ENCODE data around the gene DMRTA2. TPM values are rescaled to one million over a fixed set of nuclear protein-coding genes. Genes with fewer than 3 reads are reported as not detected.
"Not testable (repeated sequence)": the region's sequence is repeated elsewhere in the genome, so short reads cannot be mapped to it uniquely, and the experiment has no call there.

Gene DMRTA2
- total RNA-seq, 2 donors from 2014 or later = 0.28 to 0.41 TPM

- no peak overlapping the region for H3K27ac ChIP-seq
- H3K4me3 ChIP-seq = no peak overlapping the region
- ATAC-seq (ENCODE audit: insufficient number of reproducible peaks, low FRiP score, low read depth) = no peak
- H3K36me3 ChIP-seq = no peaks in the 10 kb centered on the region
- H3K9me3 ChIP-seq = peaks cover 3% of the 10 kb centered on the region
- DNase-seq (ENCODE audit: low spot score) = no peak
- no peak for TF ChIP-seq CTCF (IDR thresholded peaks at IDR 0.05)
- H3K4me1 ChIP-seq (ENCODE audit: control insufficient read depth in 1 of 2, low read depth in 2 of 2) = peaks cover 13 to 22% of the 10 kb centered on the region in 2 donors
- peaks cover 12% of the 10 kb centered on the region for H3K27me3 ChIP-seq (replicated peaks; ENCODE audit: insufficient read depth)
Observed at GRCh38 chr1:50412813-50413476, 10.3 kb downstream of the DMRTA2 start.

- H3K27me3 ChIP-seq (replicated peaks; ENCODE audit: insufficient read depth) = no peaks in the 10 kb centered on the region
- ATAC-seq (ENCODE audit: insufficient number of reproducible peaks, low FRiP score, low read depth) = no peak
- no peak for TF ChIP-seq CTCF (IDR thresholded peaks at IDR 0.05)
- H3K4me1 ChIP-seq (ENCODE audit: control insufficient read depth in 1 of 2, low read depth in 2 of 2) = no peaks in the 10 kb centered on the region
- no peak overlapping the region for H3K27ac ChIP-seq
- H3K36me3 ChIP-seq = no peaks in the 10 kb centered on the region
- DNase-seq (ENCODE audit: low spot score) = no peak
- no peaks in the 10 kb centered on the region for H3K9me3 ChIP-seq
- no peak overlapping the region for H3K4me3 ChIP-seq
Observed at GRCh38 chr1:50405814-50406213, 17.4 kb downstream of the DMRTA2 start.

GRCh38 chr1:50393522-50394120 lies 29.6 kb downstream of the DMRTA2 start:
- no peak for TF ChIP-seq CTCF (IDR thresholded peaks at IDR 0.05)
- Histone ChIP-seq H3K27me3 (replicated peaks; ENCODE audit: insufficient read depth) (peaks cover 6% of the 10 kb centered on the region), H3K4me3 (no peak overlapping the region), H3K9me3 (no peaks in the 10 kb centered on the region), H3K27ac (no peak overlapping the region), H3K4me1 (ENCODE audit: control insufficient read depth in 1 of 2, low read depth in 2 of 2) (no peaks in the 10 kb centered on the region), H3K36me3 (no peaks in the 10 kb centered on the region)
- DNase-seq (ENCODE audit: low spot score) = no peak
- no peak for ATAC-seq (ENCODE audit: insufficient number of reproducible peaks, low FRiP score, low read depth)

GRCh38 chr1:50381551-50381950 lies 41.7 kb downstream of the DMRTA2 start:
- DNase-seq (ENCODE audit: low spot score); H3K27me3 ChIP-seq (replicated peaks; ENCODE audit: insufficient read depth); H3K4me3 ChIP-seq; H3K4me1 ChIP-seq (ENCODE audit: control insufficient read depth in 1 of 2, low read depth in 2 of 2); H3K36me3 ChIP-seq; H3K27ac ChIP-seq; H3K9me3 ChIP-seq; ATAC-seq (ENCODE audit: insufficient number of reproducible peaks, low FRiP score, low read depth): not testable (repeated sequence)

GRCh38 chr1:50378770-50379169 lies 44.5 kb downstream of the DMRTA2 start:
- no peak for ATAC-seq (ENCODE audit: insufficient number of reproducible peaks, low FRiP score, low read depth)
- no peaks in the 10 kb centered on the region for H3K4me1 ChIP-seq (ENCODE audit: control insufficient read depth in 1 of 2, low read depth in 2 of 2)
- H3K36me3 ChIP-seq = no peaks in the 10 kb centered on the region
- no peaks in the 10 kb centered on the region for H3K9me3 ChIP-seq
- no peaks in the 10 kb centered on the region for H3K27me3 ChIP-seq (replicated peaks; ENCODE audit: insufficient read depth)
- no peak overlapping the region for H3K27ac ChIP-seq
- no peak for DNase-seq (ENCODE audit: low spot score)
- TF ChIP-seq CTCF (IDR thresholded peaks at IDR 0.05) = no peak
- H3K4me3 ChIP-seq = no peak overlapping the region
